Spleen (tissue), 11 donors: ENCODE results near the gene ATP5ME. TPM values are rescaled to one million over a fixed set of nuclear protein-coding genes. Genes with fewer than 3 reads are reported as not detected.

Experiments used
- DNase-seq: peaks from one replicate; pipeline ENCODE4 v3.0.0-alpha.2; 2020
- H3K27ac ChIP-seq, 8 donors: fragments of 200-600 bp; sonication (generic) in 7 of 8; 1 replicate in 4 of 8; 2 replicates in 4 of 8; pipeline versions ENCODE4 v1.5.0 to v1.8.0; 2016 to 2021; ENCODE audit warnings: inconsistent platforms in 4 of 8, mild to moderate bottlenecking in 4 of 8, moderate library complexity in 1 of 8
- H3K27me3 ChIP-seq, 7 donors: fragments of 200-600 bp; sonication (generic) in 6 of 7; replicated peaks in 1 of 7; 1 replicate in 4 of 7; 2 replicates in 3 of 7; pipeline versions ENCODE4 v1.5.0 to v1.8.0; 2016 to 2021; ENCODE audit warnings: inconsistent platforms in 3 of 7, mild to moderate bottlenecking in 1 of 7
- H3K36me3 ChIP-seq, 6 donors: fragments of 200-600 bp; sonication (generic) in 5 of 6; 1 replicate in 4 of 6; 2 replicates in 2 of 6; pipeline versions ENCODE4 v1.5.0 to v1.8.0; 2016 to 2021; ENCODE audit warnings: inconsistent platforms in 2 of 6
- H3K4me1 ChIP-seq, 6 donors: fragments of 200-600 bp; sonication (generic) in 5 of 6; 1 replicate in 3 of 6; 2 replicates in 3 of 6; pipeline versions ENCODE4 v1.5.0 to v1.8.0; 2016 to 2021; ENCODE audit warnings: inconsistent platforms in 3 of 6
- H3K4me3 ChIP-seq, 8 donors: fragments of 200-600 bp; sonication (generic) in 7 of 8; 1 replicate in 4 of 8; 2 replicates in 4 of 8; pipeline versions ENCODE4 v1.5.0 to v1.8.0; 2016 to 2021; ENCODE audit warnings: inconsistent platforms in 4 of 8, mild to moderate bottlenecking in 4 of 8, moderate library complexity in 2 of 8
- H3K9me3 ChIP-seq, 8 donors: fragments of 200-600 bp; sonication (generic) in 7 of 8; 1 replicate in 4 of 8; 2 replicates in 4 of 8; pipeline versions ENCODE4 v1.5.0 to v1.8.0; 2016 to 2021; ENCODE audit warnings: inconsistent platforms in 4 of 8
- CTCF ChIP-seq, 11 experiments: fragments of 200-600 bp in 7 of 11; fragments of 450-650 bp in 4 of 11; sonication (generic) in 4 of 11; IDR thresholded peaks in 8 of 11; conservative IDR thresholded peaks in 3 of 11; 1 replicate in 7 of 11; 2 replicates in 4 of 11; pipeline versions ENCODE4 v1.4.0 to v1.8.0; 2016 to 2021; ENCODE audit warnings: antibody characterized with exemption in 11 of 11, inconsistent platforms in 4 of 11, mild to moderate bottlenecking in 1 of 11
- POLR2A ChIP-seq, 3 donors: fragments of 450-650 bp; IDR thresholded peaks; one replicate each; pipeline ENCODE4 v1.5.1; 2017; ENCODE audit warnings: antibody characterized with exemption in 3 of 3, mild to moderate bottlenecking in 1 of 3
- POLR2AphosphoS5 ChIP-seq, 3 donors: sonication (generic); formaldehyde crosslinking; IDR thresholded peaks; one replicate each; pipeline ENCODE4 v1.5.1; 2017; ENCODE audit warnings: antibody characterized with exemption in 3 of 3
- WGBS, 5 donors: extraction: QIAGEN DNeasy Blood & Tissue Kit in 3 of 5; methylation state at CpG; one replicate each; pipeline versions ENCODE4 v1.1.5 to v1.1.7; 2013 to 2018; 5-methylcytosine and 5-hydroxymethylcytosine counted together
- intact Hi-C: fragments of 100-400 bp; cut with DNase I; formaldehyde crosslinking; loops from one replicate; pipeline ENCODE4 v1.15.0; 2023; ENCODE audit warnings: low total_unique reads
- polyA plus RNA-seq, 3 donors: library from polyadenylated mRNA; stranded (reverse); fragments of 200-250 nt; gene quantifications; one replicate each; pipeline ENCODE4 v1.2.1, GENCODE V29; 2013
- total RNA-seq, 7 donors: library from RNA; depleted of rRNA in 3 of 7; stranded (reverse); fragments of >200 nt in 3 of 7; fragmentation: NEBNext Ultra II Directional in 4 of 7; extraction: Animal tissue kit (Norgen Biotek cat#: 25700) in 4 of 7; gene quantifications; one replicate each; pipeline versions ENCODE4 v1.1.0 to v1.2.1, GENCODE V29; 2016 to 2021
- donor health status: healthy with polysubstance abuse.
- donor health status: DM: no; HTN: no; CAD: no; lungs with moderate emphysema.
- donor health status: DM: no; HTN: no; CAD: no.
- donor health status: Bipolar disorder and iron deficiency.
- donor health status: healthy.
- donor health status: DM: no; HTN: no; CAD: no.
- donor health status: DM: yes; HTN: yes; CAD: no.

Gene ATP5ME
- total and polyA plus RNA-seq, 10 donors, result 51.7 to 497 (median 169) TPM

GRCh38 chr4:679629-680028, 5.6 kb upstream of the ATP5ME start:
- H3K36me3 ChIP-seq, result no peaks in the 10 kb centered on the region
- WGBS, 5 donors, result 83 to 90% (median 86%) methylated on average over 11 of the region's 11 CpGs
- TF ChIP-seq POLR2AphosphoS5 (IDR thresholded peaks at IDR 0.05) (no peak), CTCF (IDR thresholded peaks at IDR 0.05 in 8 of 11, conservative IDR thresholded peaks at IDR 0.05 in 3 of 11) (no peak), POLR2A (IDR thresholded peaks at IDR 0.05) (no peak)
- H3K4me3 ChIP-seq, result no peak overlapping the region
- intact Hi-C loops, result no loop called here
- peaks cover 15 to 71% (median 62%) of the 10 kb centered on the region in 6 donors for H3K4me1 ChIP-seq
- H3K27me3 ChIP-seq, result no peaks in the 10 kb centered on the region
- peak; percentile 70 for DNase-seq
- H3K27ac ChIP-seq, result no peak overlapping the region
- no peaks in the 10 kb centered on the region for H3K9me3 ChIP-seq

GRCh38 chr4:679104-679481, 5.0 kb upstream of the ATP5ME start:
- H3K27me3 ChIP-seq, result no peaks in the 10 kb centered on the region
- peaks cover 15 to 70% (median 60%) of the 10 kb centered on the region in 6 donors for H3K4me1 ChIP-seq
- TF ChIP-seq POLR2A (IDR thresholded peaks at IDR 0.05) (no peak), POLR2AphosphoS5 (IDR thresholded peaks at IDR 0.05) (peak in 1 of 3 donors; percentile 48), CTCF (IDR thresholded peaks at IDR 0.05 in 8 of 11, conservative IDR thresholded peaks at IDR 0.05 in 3 of 11) (no peak)
- H3K36me3 ChIP-seq, result no peaks in the 10 kb centered on the region
- peak; percentile 62 for DNase-seq
- no peaks in the 10 kb centered on the region for H3K9me3 ChIP-seq
- no peak overlapping the region for H3K27ac ChIP-seq
- H3K4me3 ChIP-seq, result no peak overlapping the region
- WGBS, 5 donors, result 88 to 94% (median 91%) methylated on average over 8 to 13 of the region's 13 CpGs
- intact Hi-C loops, result no loop called here

- intact Hi-C loops, result no loop called here
- TF ChIP-seq POLR2AphosphoS5 (IDR thresholded peaks at IDR 0.05) (no peak), CTCF (IDR thresholded peaks at IDR 0.05 in 8 of 11, conservative IDR thresholded peaks at IDR 0.05 in 3 of 11) (no peak), POLR2A (IDR thresholded peaks at IDR 0.05) (no peak)
- Histone ChIP-seq H3K27ac (no peak overlapping the region), H3K4me1 (peaks cover 15 to 67% (median 57%) of the 10 kb centered on the region in 6 donors), H3K27me3 (no peaks in the 10 kb centered on the region), H3K9me3 (no peaks in the 10 kb centered on the region), H3K4me3 (no peak overlapping the region), H3K36me3 (no peaks in the 10 kb centered on the region)
- DNase-seq, result peak; percentile 72
- WGBS, 5 donors, result 63 to 88% (median 83%) methylated on average over 10 to 14 of the region's 14 CpGs
These were observed 4.4 kb upstream of the ATP5ME start for GRCh38 chr4:678331-679103.

- H3K27me3 ChIP-seq, result no peaks in the 10 kb centered on the region
- intact Hi-C loops, result no loop called here
- TF ChIP-seq POLR2AphosphoS5 (IDR thresholded peaks at IDR 0.05), result peak in 2 of 3 donors; percentile 46 to 74
- no peak for TF ChIP-seq POLR2A (IDR thresholded peaks at IDR 0.05)
- WGBS, 5 donors, result 68 to 82% (median 75%) methylated on average over 14 to 26 of the region's 26 CpGs
- H3K36me3 ChIP-seq, result peaks cover 0 to 5% (median 3%) of the 10 kb centered on the region in 6 donors
- H3K9me3 ChIP-seq, result no peaks in the 10 kb centered on the region
- peak; percentile 80 for DNase-seq
- peaks cover 24 to 68% (median 58%) of the 10 kb centered on the region in 6 donors for H3K4me1 ChIP-seq
- H3K27ac ChIP-seq, result peak overlapping the region in 1 of 8 donors; percentile 98
- no peak overlapping the region for H3K4me3 ChIP-seq
These were observed 3.6 kb upstream of the ATP5ME start for GRCh38 chr4:677431-678293.
